COLO668 (cell line): ENCODE data around the gene PTH1R.

Source experiments
- DNase-seq: peaks from one replicate; lab custom pipeline; 2025; ENCODE audit not compliant: unreplicated experiment; lab: John Stamatoyannopoulos, UW

PTH1R gene

GRCh38 chr3:46943237-46944187, 66.0 kb downstream of the PTH1R start:
- DNase-seq = peak; percentile 67

- DNase-seq = peak; percentile 18
Measured at GRCh38 chr3:46944191-46944590, 66.7 kb downstream of the PTH1R start.

GRCh38 chr3:46946416-46946815, 68.9 kb downstream of the PTH1R start:
- DNase-seq = no peak

GRCh38 chr3:46946856-46947545, 69.5 kb downstream of the PTH1R start:
- DNase-seq = peak; percentile 21

- DNase-seq = no peak
Measured at GRCh38 chr3:46947546-46947901, 70.0 kb downstream of the PTH1R start.

- no peak for DNase-seq
Measured at GRCh38 chr3:46947981-46948791, 70.7 kb downstream of the PTH1R start.

GRCh38 chr3:46948830-46949671, 71.5 kb downstream of the PTH1R start:
- DNase-seq = peak; percentile 3

- no peak for DNase-seq
Measured at GRCh38 chr3:46950177-46950576, 72.7 kb downstream of the PTH1R start.

GRCh38 chr3:46950650-46951241, 73.2 kb downstream of the PTH1R start:
- no peak for DNase-seq

- DNase-seq = no peak
Measured at GRCh38 chr3:46952813-46953212, 75.3 kb downstream of the PTH1R start.
